ENCODE results near the gene KLF13.
A peak's percentile ranks its signal among the peaks of the same experiment; 100 is the strongest.

The KLF13 gene

GRCh38 chr15:31342381-31342780, 15.7 kb downstream of the KLF13 start:
- Mint-ChIP-seq H3K27me3 (no peaks in the 10 kb centered on the region), H3K27ac (peak overlapping the region; percentile 80), H3K4me1 (peaks cover 99% of the 10 kb centered on the region), H3K9me3 (no peaks in the 10 kb centered on the region), H3K4me3 (peak overlapping the region; percentile 59), H3K36me3 (no peaks in the 10 kb centered on the region)

GRCh38 chr15:31342781-31343626, 16.4 kb downstream of the KLF13 start:
- Mint-ChIP-seq H3K27me3 (no peaks in the 10 kb centered on the region), H3K4me1 (peaks cover 99% of the 10 kb centered on the region), H3K9me3 (no peaks in the 10 kb centered on the region), H3K36me3 (no peaks in the 10 kb centered on the region), H3K4me3 (peak overlapping the region; percentile 59), H3K27ac (peak overlapping the region; percentile 80)

- H3K9me3 Mint-ChIP-seq, result no peaks in the 10 kb centered on the region
- peak overlapping the region; percentile 36 for H3K27ac Mint-ChIP-seq
- no peaks in the 10 kb centered on the region for H3K27me3 Mint-ChIP-seq
- H3K4me1 Mint-ChIP-seq, result peaks cover 99% of the 10 kb centered on the region
- no peaks in the 10 kb centered on the region for H3K36me3 Mint-ChIP-seq
- peak overlapping the region; percentile 19 for H3K4me3 Mint-ChIP-seq
These were observed 17.2 kb downstream of the KLF13 start for GRCh38 chr15:31343831-31344230.

- Mint-ChIP-seq H3K9me3 (no peaks in the 10 kb centered on the region), H3K4me1 (peaks cover 98% of the 10 kb centered on the region), H3K36me3 (no peaks in the 10 kb centered on the region), H3K27ac (peak overlapping the region; percentile 99), H3K27me3 (no peaks in the 10 kb centered on the region), H3K4me3 (peak overlapping the region; percentile 26)
These were observed 17.6 kb downstream of the KLF13 start for GRCh38 chr15:31344266-31344665.

GRCh38 chr15:31344823-31345605, 18.4 kb downstream of the KLF13 start:
- Mint-ChIP-seq H3K27me3 (no peaks in the 10 kb centered on the region), H3K36me3 (no peaks in the 10 kb centered on the region), H3K27ac (peak overlapping the region; percentile 99), H3K4me3 (peak overlapping the region; percentile 89), H3K9me3 (no peaks in the 10 kb centered on the region), H3K4me1 (peaks cover 99% of the 10 kb centered on the region)

- H3K36me3 Mint-ChIP-seq, result peaks cover 2% of the 10 kb centered on the region
- H3K4me3 Mint-ChIP-seq, result peak overlapping the region; percentile 89
- no peaks in the 10 kb centered on the region for H3K9me3 Mint-ChIP-seq
- H3K27ac Mint-ChIP-seq, result peak overlapping the region; percentile 99
- peaks cover 99% of the 10 kb centered on the region for H3K4me1 Mint-ChIP-seq
- no peaks in the 10 kb centered on the region for H3K27me3 Mint-ChIP-seq
These were observed 19.2 kb downstream of the KLF13 start for GRCh38 chr15:31345606-31346366.

- Mint-ChIP-seq H3K4me1 (peaks cover 99% of the 10 kb centered on the region), H3K4me3 (peak overlapping the region; percentile 89), H3K36me3 (peaks cover 2% of the 10 kb centered on the region), H3K27me3 (no peaks in the 10 kb centered on the region), H3K9me3 (no peaks in the 10 kb centered on the region), H3K27ac (peak overlapping the region; percentile 99)
These were observed 19.9 kb downstream of the KLF13 start for GRCh38 chr15:31346367-31347066.

- Mint-ChIP-seq H3K36me3 (peaks cover 2% of the 10 kb centered on the region), H3K27me3 (no peaks in the 10 kb centered on the region), H3K4me1 (peaks cover 99% of the 10 kb centered on the region), H3K27ac (peak overlapping the region; percentile 87), H3K4me3 (peak overlapping the region; percentile 89), H3K9me3 (no peaks in the 10 kb centered on the region)
These were observed 20.7 kb downstream of the KLF13 start for GRCh38 chr15:31347067-31347975.

- Mint-ChIP-seq H3K27me3 (no peaks in the 10 kb centered on the region), H3K27ac (peak overlapping the region; percentile 87), H3K4me1 (peaks cover 99% of the 10 kb centered on the region), H3K9me3 (no peaks in the 10 kb centered on the region), H3K36me3 (peaks cover 2% of the 10 kb centered on the region), H3K4me3 (peak overlapping the region; percentile 62)
These were observed 21.6 kb downstream of the KLF13 start for GRCh38 chr15:31347981-31348803.

GRCh38 chr15:31349233-31350141, 22.9 kb downstream of the KLF13 start:
- H3K4me3 Mint-ChIP-seq, result no peak overlapping the region
- peaks cover 97% of the 10 kb centered on the region for H3K4me1 Mint-ChIP-seq
- peak overlapping the region; percentile 82 for H3K27ac Mint-ChIP-seq
- H3K9me3 Mint-ChIP-seq, result no peaks in the 10 kb centered on the region
- H3K36me3 Mint-ChIP-seq, result peaks cover 2% of the 10 kb centered on the region
- no peaks in the 10 kb centered on the region for H3K27me3 Mint-ChIP-seq

GRCh38 chr15:31350771-31351170, 24.1 kb downstream of the KLF13 start:
- H3K27me3 Mint-ChIP-seq, result no peaks in the 10 kb centered on the region

GRCh38 chr15:31352339-31352751, 25.7 kb downstream of the KLF13 start:
- Mint-ChIP-seq H3K27me3 (no peaks in the 10 kb centered on the region), H3K36me3 (peaks cover 9% of the 10 kb centered on the region), H3K4me3 (peak overlapping the region; percentile 53), H3K4me1 (peaks cover 97% of the 10 kb centered on the region), H3K9me3 (no peaks in the 10 kb centered on the region), H3K27ac (peak overlapping the region; percentile 70)

More at GRCh38 chr15:31350771-31351170, 24.1 kb downstream of the KLF13 start:
- Mint-ChIP-seq H3K4me1 (peaks cover 97% of the 10 kb centered on the region), H3K27ac (no peak overlapping the region), H3K36me3 (peaks cover 6% of the 10 kb centered on the region), H3K4me3 (peak overlapping the region; percentile 53), H3K9me3 (no peaks in the 10 kb centered on the region)
